Activated naive CD8-positive, alpha-beta T cell treated with anti-CD3 and anti-CD28 coated beads, Interleukin-2, amount 50 U/mL, for 24 hours (primary cell): ENCODE results near the gene RNPEPL1.

Experiments used
- ATAC-seq: fragments of 150-1000 bp; cut with Tn5 transposase; one replicate; pipeline ENCODE4 v1.10.0; 2021
- DNase-seq: peaks from one replicate; pipeline ENCODE4 v3.0.0; 2021
- H3K27ac Mint-ChIP-seq: one replicate; pipeline ENCODE4 v1.8.0; 2021; ENCODE audit warnings: mild to moderate bottlenecking, mixed read lengths
- H3K27me3 Mint-ChIP-seq: one replicate; pipeline ENCODE4 v1.8.0; 2021; ENCODE audit warnings: mixed read lengths
- H3K36me3 Mint-ChIP-seq: one replicate; pipeline ENCODE4 v1.8.0; 2021; ENCODE audit warnings: low read depth, mixed read lengths
- H3K4me1 Mint-ChIP-seq: one replicate; pipeline ENCODE4 v1.8.0; 2021; ENCODE audit warnings: mixed read lengths
- H3K4me3 Mint-ChIP-seq: one replicate; pipeline ENCODE4 v1.8.0; 2021; ENCODE audit warnings: mild to moderate bottlenecking, moderate library complexity, mixed read lengths
- H3K9me3 Mint-ChIP-seq: one replicate; pipeline ENCODE4 v1.8.0; 2021; ENCODE audit warnings: mixed read lengths

RNPEPL1 gene

GRCh38 chr2:240620859-240621258 is 52.6 kb downstream of the RNPEPL1 start:
- H3K9me3 Mint-ChIP-seq, result peaks cover 6% of the 10 kb centered on the region
- no peaks in the 10 kb centered on the region for H3K27me3 Mint-ChIP-seq
- peaks cover 10% of the 10 kb centered on the region for H3K36me3 Mint-ChIP-seq
- peak overlapping the region; percentile 91 for H3K27ac Mint-ChIP-seq
- H3K4me1 Mint-ChIP-seq, result peaks cover 51% of the 10 kb centered on the region
- no peak for DNase-seq
- no peak overlapping the region for H3K4me3 Mint-ChIP-seq
- no peak for ATAC-seq

- H3K4me1 Mint-ChIP-seq, result peaks cover 59% of the 10 kb centered on the region
- H3K9me3 Mint-ChIP-seq, result peaks cover 6% of the 10 kb centered on the region
- H3K4me3 Mint-ChIP-seq, result peak overlapping the region; percentile 55
- H3K27me3 Mint-ChIP-seq, result no peaks in the 10 kb centered on the region
- H3K27ac Mint-ChIP-seq, result peak overlapping the region; percentile 91
- DNase-seq, result peak; percentile 10
- ATAC-seq, result no peak
- peaks cover 10% of the 10 kb centered on the region for H3K36me3 Mint-ChIP-seq
These were observed 53.8 kb downstream of the RNPEPL1 start for GRCh38 chr2:240622060-240622411.

- H3K4me1 Mint-ChIP-seq, result peaks cover 65% of the 10 kb centered on the region
- peaks cover 8% of the 10 kb centered on the region for H3K36me3 Mint-ChIP-seq
- DNase-seq, result peak; percentile 40
- no peaks in the 10 kb centered on the region for H3K27me3 Mint-ChIP-seq
- H3K4me3 Mint-ChIP-seq, result no peak overlapping the region
- ATAC-seq, result no peak
- H3K9me3 Mint-ChIP-seq, result peaks cover 4% of the 10 kb centered on the region
- H3K27ac Mint-ChIP-seq, result no peak overlapping the region
These were observed 54.4 kb downstream of the RNPEPL1 start for GRCh38 chr2:240622531-240623235.

GRCh38 chr2:240623531-240624010 is 55.3 kb downstream of the RNPEPL1 start:
- DNase-seq (peak; percentile 15), ATAC-seq (no peak)
- Mint-ChIP-seq H3K4me1 (peaks cover 65% of the 10 kb centered on the region), H3K27ac (no peak overlapping the region), H3K4me3 (no peak overlapping the region), H3K9me3 (no peaks in the 10 kb centered on the region), H3K27me3 (no peaks in the 10 kb centered on the region), H3K36me3 (peaks cover 5% of the 10 kb centered on the region)

GRCh38 chr2:240624011-240624949 is 56.0 kb downstream of the RNPEPL1 start:
- H3K27me3 Mint-ChIP-seq, result no peaks in the 10 kb centered on the region
- peaks cover 64% of the 10 kb centered on the region for H3K4me1 Mint-ChIP-seq
- peak; percentile 16 for DNase-seq
- ATAC-seq, result peak; percentile 0
- peak overlapping the region; percentile 79 for H3K27ac Mint-ChIP-seq
- no peaks in the 10 kb centered on the region for H3K36me3 Mint-ChIP-seq
- peak overlapping the region; percentile 74 for H3K4me3 Mint-ChIP-seq
- H3K9me3 Mint-ChIP-seq, result no peaks in the 10 kb centered on the region

- ATAC-seq, result peak; percentile 60
- DNase-seq, result peak; percentile 86
- Mint-ChIP-seq H3K36me3 (no peaks in the 10 kb centered on the region), H3K4me1 (peaks cover 57% of the 10 kb centered on the region), H3K9me3 (no peaks in the 10 kb centered on the region), H3K27me3 (no peaks in the 10 kb centered on the region), H3K4me3 (peak within 1 kb of the TSS; percentile 74), H3K27ac (peak within 1 kb of the TSS; percentile 79)
These were observed 56.8 kb downstream of the RNPEPL1 start, which contains the start of gene GPR35 for GRCh38 chr2:240624950-240625621. GPR35 (plus strand) TSS chr2:240625480; CDS start chr2:240629953, 4,473 bp downstream.

GRCh38 chr2:240626531-240627300 is 58.4 kb downstream of the RNPEPL1 start:
- peak; percentile 41 for ATAC-seq
- Mint-ChIP-seq H3K4me3 (peak overlapping the region; percentile 64), H3K27me3 (no peaks in the 10 kb centered on the region), H3K4me1 (peaks cover 46% of the 10 kb centered on the region), H3K27ac (peak overlapping the region; percentile 67), H3K36me3 (no peaks in the 10 kb centered on the region), H3K9me3 (no peaks in the 10 kb centered on the region)
- DNase-seq, result peak; percentile 54

- Mint-ChIP-seq H3K9me3 (peaks cover 5% of the 10 kb centered on the region), H3K27ac (no peak overlapping the region), H3K27me3 (no peaks in the 10 kb centered on the region), H3K4me3 (no peak overlapping the region), H3K36me3 (no peaks in the 10 kb centered on the region), H3K4me1 (peaks cover 37% of the 10 kb centered on the region)
- DNase-seq, result no peak
- ATAC-seq, result no peak
These were observed 59.6 kb downstream of the RNPEPL1 start for GRCh38 chr2:240627736-240628506.

GRCh38 chr2:240628507-240628807 is 60.2 kb downstream of the RNPEPL1 start:
- Mint-ChIP-seq H3K27ac (no peak overlapping the region), H3K4me3 (no peak overlapping the region), H3K9me3 (peaks cover 11% of the 10 kb centered on the region), H3K36me3 (peaks cover 4% of the 10 kb centered on the region), H3K27me3 (no peaks in the 10 kb centered on the region), H3K4me1 (peaks cover 32% of the 10 kb centered on the region)
- no peak for ATAC-seq
- no peak for DNase-seq

GRCh38 chr2:240628808-240629618 is 60.7 kb downstream of the RNPEPL1 start:
- peaks cover 6% of the 10 kb centered on the region for H3K36me3 Mint-ChIP-seq
- H3K4me1 Mint-ChIP-seq, result peaks cover 30% of the 10 kb centered on the region
- no peaks in the 10 kb centered on the region for H3K27me3 Mint-ChIP-seq
- no peak overlapping the region for H3K27ac Mint-ChIP-seq
- DNase-seq, result no peak
- no peak for ATAC-seq
- no peak overlapping the region for H3K4me3 Mint-ChIP-seq
- H3K9me3 Mint-ChIP-seq, result peaks cover 14% of the 10 kb centered on the region

GRCh38 chr2:240629619-240629967 is 61.3 kb downstream of the RNPEPL1 start:
- Mint-ChIP-seq H3K9me3 (peaks cover 19% of the 10 kb centered on the region), H3K36me3 (peaks cover 8% of the 10 kb centered on the region), H3K4me1 (peaks cover 24% of the 10 kb centered on the region), H3K4me3 (no peak overlapping the region), H3K27me3 (no peaks in the 10 kb centered on the region), H3K27ac (no peak overlapping the region)
- DNase-seq (no peak), ATAC-seq (no peak)

GRCh38 chr2:240629968-240630770 is 61.9 kb downstream of the RNPEPL1 start:
- Mint-ChIP-seq H3K4me3 (no peak overlapping the region), H3K4me1 (peaks cover 18% of the 10 kb centered on the region), H3K27me3 (no peaks in the 10 kb centered on the region), H3K9me3 (peaks cover 22% of the 10 kb centered on the region), H3K36me3 (peaks cover 8% of the 10 kb centered on the region), H3K27ac (no peak overlapping the region)
- ATAC-seq (no peak), DNase-seq (no peak)
